ENCODE measurements around the gene ARID3B. TPM values are rescaled to one million over a fixed set of nuclear protein-coding genes. Genes with fewer than 3 reads are reported as not detected.
A peak's percentile ranks its signal among the peaks of the same experiment; 100 is the strongest.

ARID3B gene
- total RNA-seq, 2 experiments from 2014 or later: 3.2 to 7.5 TPM

GRCh38 chr15:74631935-74632560 lies 91.0 kb downstream of the ARID3B start:
- peak; percentile 68 for DNase-seq (ENCODE audit: low spot score)
- H3K4me1 ChIP-seq (ENCODE audit: insufficient read depth, low read length, poor library complexity, severe bottlenecking): peaks cover 18% of the 10 kb centered on the region
- no peaks in the 10 kb centered on the region for H3K9me2 ChIP-seq (ENCODE audit: insufficient read depth, low read length)
- BruUV-seq (replicated peaks): no TSS peak
- no peak overlapping the region for H2AFZ ChIP-seq (ENCODE audit: low read length)
- no peak overlapping the region for H3K27ac ChIP-seq (ENCODE audit: low read depth, low read length, poor library complexity, severe bottlenecking)
- no peaks in the 10 kb centered on the region for H4K20me1 ChIP-seq (ENCODE audit: insufficient read depth, low read length)
- no peaks in the 10 kb centered on the region for H3K79me2 ChIP-seq (ENCODE audit: insufficient read depth, low read depth, low read length)
- POLR2A ChIA-PET: interaction anchor here (0.5 to 1.5 kb wide), 3 partner anchors 9 to 136 kb away, joined by 3 read pairs; no protein-coding TSS in a partner anchor
- H3K4me2 ChIP-seq (ENCODE audit: low read length): no peak overlapping the region
- intact Hi-C loops (cut with micrococcal nuclease; ENCODE audit: unreplicated experiment): loop anchor here (1.0 to 2.0 kb wide), 2 partner anchors 11 to 319 kb away; no protein-coding TSS in a partner anchor
- no peaks in the 10 kb centered on the region for H3K9me3 ChIP-seq (ENCODE audit: low read length)
- peaks cover 93% of the 10 kb centered on the region for H3K36me3 ChIP-seq (ENCODE audit: insufficient read depth, low read length)
- TF ChIP-seq EZH2phosphoT487 (IDR thresholded peaks at IDR 0.05; ENCODE audit: borderline replicate concordance, low read depth, low read length) (no peak), CTCF (conservative IDR thresholded peaks at IDR 0.05; ENCODE audit: low read length) (peak; percentile 94)
- H3K4me3 ChIP-seq (ENCODE audit: low read depth, low read length, poor library complexity, severe bottlenecking): no peak overlapping the region
- CTCF ChIA-PET (ENCODE audit: unreplicated experiment): interaction anchor here (0.6 to 1.3 kb wide), 5 partner anchors 15 to 163 kb away, joined by 3 to 7 read pairs (median 3); no protein-coding TSS in a partner anchor

GRCh38 chr15:74632601-74633000 lies 91.6 kb downstream of the ARID3B start:
- no peaks in the 10 kb centered on the region for H3K79me2 ChIP-seq (ENCODE audit: insufficient read depth, low read depth, low read length)
- no peaks in the 10 kb centered on the region for H4K20me1 ChIP-seq (ENCODE audit: insufficient read depth, low read length)
- peaks cover 90% of the 10 kb centered on the region for H3K36me3 ChIP-seq (ENCODE audit: insufficient read depth, low read length)
- peaks cover 12% of the 10 kb centered on the region for H3K4me1 ChIP-seq (ENCODE audit: insufficient read depth, low read length, poor library complexity, severe bottlenecking)
- TF ChIP-seq EZH2phosphoT487 (IDR thresholded peaks at IDR 0.05; ENCODE audit: borderline replicate concordance, low read depth, low read length): no peak
- no peak overlapping the region for H2AFZ ChIP-seq (ENCODE audit: low read length)
- CTCF ChIA-PET (ENCODE audit: unreplicated experiment): interaction anchor here (0.9 kb wide), 1 partner anchor 145 kb away, joined by 3 read pairs; no protein-coding TSS in a partner anchor
- POLR2A ChIA-PET: interaction anchor here (0.5 to 1.5 kb wide), 3 partner anchors 9 to 136 kb away, joined by 3 read pairs; no protein-coding TSS in a partner anchor
- no peak for DNase-seq (ENCODE audit: low spot score)
- H3K4me3 ChIP-seq (ENCODE audit: low read depth, low read length, poor library complexity, severe bottlenecking): no peak overlapping the region
- no peak overlapping the region for H3K27ac ChIP-seq (ENCODE audit: low read depth, low read length, poor library complexity, severe bottlenecking)
- H3K9me2 ChIP-seq (ENCODE audit: insufficient read depth, low read length): no peaks in the 10 kb centered on the region
- no TSS peak for BruUV-seq (replicated peaks)
- H3K4me2 ChIP-seq (ENCODE audit: low read length): no peak overlapping the region
- intact Hi-C loops (cut with micrococcal nuclease; ENCODE audit: unreplicated experiment): loop anchor here (1.0 to 2.0 kb wide), 2 partner anchors 11 to 318 kb away; no protein-coding TSS in a partner anchor
- no peaks in the 10 kb centered on the region for H3K9me3 ChIP-seq (ENCODE audit: low read length)

GRCh38 chr15:74633781-74634180 lies 92.8 kb downstream of the ARID3B start:
- Histone ChIP-seq H3K9me2 (ENCODE audit: insufficient read depth, low read length) (no peaks in the 10 kb centered on the region), H3K27ac (ENCODE audit: low read depth, low read length, poor library complexity, severe bottlenecking) (no peak overlapping the region), H3K4me2 (ENCODE audit: low read length) (no peak overlapping the region), H3K36me3 (ENCODE audit: insufficient read depth, low read length) (peaks cover 82% of the 10 kb centered on the region), H2AFZ (ENCODE audit: low read length) (no peak overlapping the region), H3K4me3 (ENCODE audit: low read depth, low read length, poor library complexity, severe bottlenecking) (no peak overlapping the region), H3K4me1 (ENCODE audit: insufficient read depth, low read length, poor library complexity, severe bottlenecking) (peaks cover 10% of the 10 kb centered on the region), H3K79me2 (ENCODE audit: insufficient read depth, low read depth, low read length) (no peaks in the 10 kb centered on the region), H3K9me3 (ENCODE audit: low read length) (no peaks in the 10 kb centered on the region), H4K20me1 (ENCODE audit: insufficient read depth, low read length) (no peaks in the 10 kb centered on the region)
- DNase-seq (ENCODE audit: low spot score): no peak
- intact Hi-C loops (cut with micrococcal nuclease; ENCODE audit: unreplicated experiment): loop anchor here (2.0 kb wide), 1 partner anchor 317 kb away; no protein-coding TSS in a partner anchor
- no TSS peak for BruUV-seq (replicated peaks)
- ChIA-PET CTCF (ENCODE audit: unreplicated experiment) (interaction anchor here (0.6 kb wide), 1 partner anchor 19 kb away, joined by 3 read pairs; no protein-coding TSS in a partner anchor), POLR2A (no interaction called here)
- TF ChIP-seq CTCF (conservative IDR thresholded peaks at IDR 0.05; ENCODE audit: low read length): no peak
- no peak for TF ChIP-seq EZH2phosphoT487 (IDR thresholded peaks at IDR 0.05; ENCODE audit: borderline replicate concordance, low read depth, low read length)
